SK-N-SH treated with all-trans-retinoic acid at 6 μM for 48 hours (cell line): Measurements from ENCODE around the gene PIWIL4.

Experiments
- ATAC-seq: fragments of 200-7000 bp; cut with Tn5 transposase; 3 replicates; pipeline ENCODE4 v1.9.1; 2020; ENCODE audit warnings: mild to moderate bottlenecking, moderate library complexity
- ARNTL ChIP-seq: fragments of 450-650 bp; formaldehyde crosslinking; IDR thresholded peaks from 2 replicates; pipeline ENCODE4 v1.5.0; 2020; ENCODE audit warnings: low read depth, mild to moderate bottlenecking, moderate library complexity, borderline replicate concordance
- BACH2 ChIP-seq: fragments of 250-450 bp; sonication (Bioruptor Pico); IDR thresholded peaks from 2 replicates; pipeline ENCODE4 v1.9.0; 2021; ENCODE audit warnings: mild to moderate bottlenecking, borderline replicate concordance
- CREB5 ChIP-seq: fragments of 250-450 bp; sonication (Bioruptor Pico); IDR thresholded peaks from 2 replicates; pipeline ENCODE4 v1.5.1; 2020; ENCODE audit warnings: low read depth, mild to moderate bottlenecking, moderate library complexity
- CSDC2 ChIP-seq: fragments of 250-450 bp; sonication (Bioruptor Pico); IDR thresholded peaks from 2 replicates; pipeline ENCODE4 v1.5.0; 2020; ENCODE audit warnings: mild to moderate bottlenecking, moderate library complexity
- CSRNP3 ChIP-seq: fragments of 250-450 bp; sonication (Bioruptor Pico); IDR thresholded peaks from 2 replicates; pipeline ENCODE4 v1.5.1; 2021; ENCODE audit warnings: mild to moderate bottlenecking, moderate library complexity
- ESRRG ChIP-seq: fragments of 250-450 bp; sonication (Bioruptor Pico); IDR thresholded peaks from 2 replicates; pipeline ENCODE4 v1.6.1; 2021; ENCODE audit warnings: mild to moderate bottlenecking
- GLIS3 ChIP-seq: fragments of 250-450 bp; sonication (Bioruptor Pico); IDR thresholded peaks from 2 replicates; pipeline ENCODE4 v1.5.0; 2020; ENCODE audit warnings: mild to moderate bottlenecking, moderate library complexity
- ISL1 ChIP-seq: fragments of 250-450 bp; sonication (Bioruptor Pico); IDR thresholded peaks from 2 replicates; pipeline ENCODE4 v2.1.2; 2022; ENCODE audit warnings: mild to moderate bottlenecking, moderate library complexity
- OSR1 ChIP-seq: fragments of 250-450 bp; sonication (Bioruptor Pico); IDR thresholded peaks from 2 replicates; pipeline ENCODE4 v1.8.0; 2022; ENCODE audit warnings: moderate library complexity, mild to moderate bottlenecking, inconsistent platforms
- PATZ1 ChIP-seq: fragments of 250-450 bp; sonication (Bioruptor Pico); IDR thresholded peaks from 2 replicates; pipeline ENCODE4 v1.8.0; 2020; ENCODE audit warnings: mild to moderate bottlenecking, moderate library complexity, borderline replicate concordance
- POU6F1 ChIP-seq: fragments of 250-450 bp; sonication (Bioruptor Pico); IDR thresholded peaks from 2 replicates; pipeline ENCODE4 v1.8.0; 2021; ENCODE audit warnings: low read depth, mild to moderate bottlenecking, moderate library complexity, borderline replicate concordance
- PPARA ChIP-seq: fragments of 250-450 bp; sonication (Bioruptor Pico); IDR thresholded peaks from 2 replicates; pipeline ENCODE4 v1.5.0; 2020; ENCODE audit warnings: mild to moderate bottlenecking, borderline replicate concordance
- RARB ChIP-seq: fragments of 250-450 bp; sonication (Bioruptor Pico); IDR thresholded peaks from 2 replicates; pipeline ENCODE4 v1.8.0; 2021; ENCODE audit warnings: mild to moderate bottlenecking, moderate library complexity
- SNAI2 ChIP-seq: fragments of 250-450 bp; sonication (Bioruptor Pico); IDR thresholded peaks from 2 replicates; pipeline ENCODE4 v1.5.0; 2020; ENCODE audit warnings: mild to moderate bottlenecking, moderate library complexity
- TCF4 ChIP-seq: fragments of 250-450 bp; sonication (Bioruptor Pico); IDR thresholded peaks from 2 replicates; pipeline ENCODE4 v1.8.0; 2021; ENCODE audit warnings: mild to moderate bottlenecking, moderate library complexity, borderline replicate concordance
- TOX ChIP-seq: fragments of 250-450 bp; sonication (Bioruptor Pico); IDR thresholded peaks from 2 replicates; pipeline ENCODE4 v1.8.0; 2021; ENCODE audit warnings: mild to moderate bottlenecking, moderate library complexity, borderline replicate concordance
- TSHZ2 ChIP-seq: fragments of 250-450 bp; sonication (Bioruptor Pico); IDR thresholded peaks from 2 replicates; pipeline ENCODE4 v1.5.0; 2020; ENCODE audit warnings: mild to moderate bottlenecking, moderate library complexity
- ZC3H10 ChIP-seq: fragments of 250-450 bp; sonication (Bioruptor Pico); IDR thresholded peaks from 2 replicates; pipeline ENCODE4 v1.5.1; 2021; ENCODE audit warnings: mild to moderate bottlenecking, moderate library complexity
- ZFP3 ChIP-seq: fragments of 250-450 bp; sonication (Bioruptor Pico); IDR thresholded peaks from 2 replicates; pipeline ENCODE4 v1.5.0; 2020; ENCODE audit warnings: mild to moderate bottlenecking, moderate library complexity
- ZFP30 ChIP-seq: fragments of 450-650 bp; formaldehyde crosslinking; IDR thresholded peaks from 2 replicates; pipeline ENCODE4 v1.5.0; 2022; ENCODE audit warnings: mild to moderate bottlenecking, moderate library complexity
- ZNF565 ChIP-seq: fragments of 450-650 bp; formaldehyde crosslinking; conservative IDR thresholded peaks from 2 replicates; pipeline ENCODE4 v1.5.0; 2020; ENCODE audit warnings: low read depth, mild to moderate bottlenecking, moderate library complexity
- ZNF70 ChIP-seq: fragments of 450-650 bp; formaldehyde crosslinking; IDR thresholded peaks from 2 replicates; pipeline ENCODE4 v1.5.0; 2020; ENCODE audit warnings: mild to moderate bottlenecking, moderate library complexity
- ZNF8 ChIP-seq: fragments of 450-650 bp; formaldehyde crosslinking; IDR thresholded peaks from 2 replicates; pipeline ENCODE4 v1.5.0; 2020; ENCODE audit warnings: mild to moderate bottlenecking, moderate library complexity

Gene PIWIL4

GRCh38 chr11:94567181-94567670 lies at the start of gene PIWIL4:
Gene PIWIL4, plus strand, starts transcription at chr11:94567368. Its CDS starts 151 bp downstream, at chr11:94567519.
- no peak for TF ChIP-seq ZNF8 (CRISPR knock-in tag)
- TF ChIP-seq SNAI2 (CRISPR knock-in tag), result no peak
- no peak for TF ChIP-seq RARB (CRISPR knock-in tag)
- no peak for TF ChIP-seq ESRRG (CRISPR knock-in tag)
- no peak for TF ChIP-seq ZFP30
- no peak for TF ChIP-seq TOX
- TF ChIP-seq PPARA, result no peak
- TF ChIP-seq TCF4 (CRISPR knock-in tag), result no peak
- TF ChIP-seq BACH2, result no peak
- no peak for TF ChIP-seq TSHZ2
- no peak for TF ChIP-seq OSR1 (CRISPR knock-in tag)
- TF ChIP-seq ZNF70 (CRISPR knock-in tag), result no peak
- TF ChIP-seq PATZ1 (CRISPR knock-in tag), result no peak
- no peak for TF ChIP-seq GLIS3 (CRISPR knock-in tag)
- TF ChIP-seq ZFP3 (CRISPR knock-in tag), result no peak
- TF ChIP-seq CSRNP3 (CRISPR knock-in tag), result no peak
- TF ChIP-seq POU6F1 (CRISPR knock-in tag), result no peak
- no peak for TF ChIP-seq CSDC2 (CRISPR knock-in tag)
- TF ChIP-seq ARNTL (CRISPR knock-in tag), result no peak
- no peak for TF ChIP-seq ISL1
- ATAC-seq, result no peak

- TF ChIP-seq ISL1 (no peak), PPARA (no peak), RARB (CRISPR knock-in tag) (no peak), OSR1 (CRISPR knock-in tag) (no peak), ARNTL (CRISPR knock-in tag) (no peak), CREB5 (CRISPR knock-in tag) (no peak), ZNF565 (CRISPR knock-in tag) (no peak), BACH2 (no peak)
- ATAC-seq, result no peak
These were observed 48.9 kb upstream of the PIWIL4 start for GRCh38 chr11:94518300-94518699.

GRCh38 chr11:94519478-94520084 lies 47.6 kb upstream of the PIWIL4 start:
- peak; percentile 79 for ATAC-seq
- TF ChIP-seq ZFP3 (CRISPR knock-in tag), result no peak
- TF ChIP-seq ZC3H10 (CRISPR knock-in tag), result no peak
- no peak for TF ChIP-seq TSHZ2
- no peak for TF ChIP-seq CREB5 (CRISPR knock-in tag)
- no peak for TF ChIP-seq ZFP30
- TF ChIP-seq ZNF70 (CRISPR knock-in tag), result no peak
- no peak for TF ChIP-seq BACH2
- no peak for TF ChIP-seq CSRNP3 (CRISPR knock-in tag)
- TF ChIP-seq RARB (CRISPR knock-in tag), result no peak
